ENCODE data around the gene ZFX. TPM values are rescaled to one million over a fixed set of nuclear protein-coding genes. Genes with fewer than 3 reads are reported as not detected.
A peak's percentile ranks its signal among the peaks of the same experiment; 100 is the strongest.

The ZFX gene
- total RNA-seq, 1 experiment from 2014 or later: 36.1 TPM

- intact Hi-C loops (cut with micrococcal nuclease; ENCODE audit: unreplicated experiment): loop anchor here (10.0 kb wide), 1 partner anchor 138 kb away; no protein-coding TSS in a partner anchor
- H3K4me3 Mint-ChIP-seq (ENCODE audit: unreplicated experiment): no peak overlapping the region
- ChIA-PET CTCF (interaction anchor here (0.6 kb wide), 1 partner anchor 203 kb away, joined by 4 read pairs; no protein-coding TSS in a partner anchor), POLR2A (no interaction called here)
- H3K36me3 ChIP-seq (ENCODE audit: control insufficient read depth, insufficient read depth, low read length): no peaks in the 10 kb centered on the region
- no peaks in the 10 kb centered on the region for H3K27me3 ChIP-seq (replicated peaks; ENCODE audit: control insufficient read depth, insufficient read depth, low read length)
- no peaks in the 10 kb centered on the region for H3K9me3 ChIP-seq
- H3K4me3 ChIP-seq (ENCODE audit: low read depth, low read length): no peak overlapping the region
- H3K27ac Mint-ChIP-seq (ENCODE audit: unreplicated experiment): no peak overlapping the region
- no peaks in the 10 kb centered on the region for H3K27me3 Mint-ChIP-seq (ENCODE audit: insufficient read depth, unreplicated experiment)
- TF ChIP-seq CTCF (IDR thresholded peaks at IDR 0.05; ENCODE audit: insufficient read depth in 1 of 2, low read depth in 1 of 2, low read length in 1 of 2, severe bottlenecking in 1 of 2, unreplicated experiment in 1 of 2): no peak
- no peaks in the 10 kb centered on the region for H3K4me1 ChIP-seq
- no TSS peak for BruUV-seq (replicated peaks)
- no peaks in the 10 kb centered on the region for H3K36me3 Mint-ChIP-seq (ENCODE audit: insufficient read depth, unreplicated experiment)
- DNase-seq: no peak
- peaks cover 6% of the 10 kb centered on the region for H3K4me1 Mint-ChIP-seq (ENCODE audit: low read depth, unreplicated experiment)
- H3K9me3 Mint-ChIP-seq (ENCODE audit: unreplicated experiment): no peaks in the 10 kb centered on the region
These were observed 107.5 kb downstream of the ZFX start for GRCh38 chrX:24257011-24257410.

DNA sequence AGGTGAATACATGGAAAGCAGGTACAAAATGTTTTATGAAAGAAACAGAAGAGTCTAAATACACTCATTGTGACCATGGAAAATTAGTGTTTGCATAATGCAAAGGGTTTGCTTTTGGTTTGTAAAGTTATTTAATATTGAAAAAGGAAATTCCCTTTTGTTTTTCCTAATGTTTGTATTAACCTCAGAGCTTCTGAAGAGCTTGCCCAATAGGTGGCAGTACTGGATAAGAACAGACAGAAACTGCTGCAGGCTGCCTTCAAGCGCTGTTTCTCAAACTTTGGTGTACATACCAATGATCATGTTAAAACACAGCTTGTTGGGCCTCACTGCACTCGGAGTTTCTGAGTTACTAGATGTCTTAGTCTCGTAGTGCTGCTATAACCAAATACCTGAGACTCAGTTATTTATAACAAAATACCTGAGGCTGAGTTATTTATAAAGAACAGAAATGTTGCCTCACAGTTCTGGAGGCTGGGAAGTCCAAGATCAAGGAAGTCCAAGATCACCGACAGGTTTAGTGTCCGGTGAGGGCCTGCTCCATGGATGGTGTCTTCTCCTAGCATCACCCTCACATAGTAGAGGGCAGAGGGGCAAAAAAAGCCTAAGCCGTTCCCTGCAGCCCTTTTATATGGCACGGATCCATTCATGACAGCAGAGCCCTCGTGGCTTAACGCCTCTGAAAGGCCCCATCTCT is 110.2 kb downstream of the ZFX start:
- peak; percentile 29 to 41 for DNase-seq
- peaks cover 6% of the 10 kb centered on the region for H3K4me1 Mint-ChIP-seq (ENCODE audit: low read depth, unreplicated experiment)
- ChIA-PET POLR2A (no interaction called here), CTCF (interaction anchor here (0.6 to 1.5 kb wide), 4 partner anchors 10 to 252 kb away, joined by 3 to 4 read pairs (median 3); no protein-coding TSS in a partner anchor)
- BruUV-seq (replicated peaks): no TSS peak
- H3K4me3 Mint-ChIP-seq (ENCODE audit: unreplicated experiment): no peak overlapping the region
- TF ChIP-seq CTCF (IDR thresholded peaks at IDR 0.05; ENCODE audit: insufficient read depth in 1 of 2, low read depth in 1 of 2, low read length in 1 of 2, severe bottlenecking in 1 of 2, unreplicated experiment in 1 of 2): peak; percentile 14 to 56
- no peaks in the 10 kb centered on the region for H3K27me3 Mint-ChIP-seq (ENCODE audit: insufficient read depth, unreplicated experiment)
- Histone ChIP-seq H3K4me1 (no peaks in the 10 kb centered on the region), H3K4me3 (ENCODE audit: low read depth, low read length) (no peak overlapping the region), H3K9me3 (no peaks in the 10 kb centered on the region), H3K27me3 (replicated peaks; ENCODE audit: control insufficient read depth, insufficient read depth, low read length) (no peaks in the 10 kb centered on the region), H3K36me3 (ENCODE audit: control insufficient read depth, insufficient read depth, low read length) (no peaks in the 10 kb centered on the region)
- no peaks in the 10 kb centered on the region for H3K36me3 Mint-ChIP-seq (ENCODE audit: insufficient read depth, unreplicated experiment)
- H3K27ac Mint-ChIP-seq (ENCODE audit: unreplicated experiment): no peak overlapping the region
- H3K9me3 Mint-ChIP-seq (ENCODE audit: unreplicated experiment): no peaks in the 10 kb centered on the region
- intact Hi-C loops (cut with micrococcal nuclease; ENCODE audit: unreplicated experiment): loop anchor here (1.0 to 10.0 kb wide), 3 partner anchors 47 to 239 kb away; no protein-coding TSS in a partner anchor

DNA sequence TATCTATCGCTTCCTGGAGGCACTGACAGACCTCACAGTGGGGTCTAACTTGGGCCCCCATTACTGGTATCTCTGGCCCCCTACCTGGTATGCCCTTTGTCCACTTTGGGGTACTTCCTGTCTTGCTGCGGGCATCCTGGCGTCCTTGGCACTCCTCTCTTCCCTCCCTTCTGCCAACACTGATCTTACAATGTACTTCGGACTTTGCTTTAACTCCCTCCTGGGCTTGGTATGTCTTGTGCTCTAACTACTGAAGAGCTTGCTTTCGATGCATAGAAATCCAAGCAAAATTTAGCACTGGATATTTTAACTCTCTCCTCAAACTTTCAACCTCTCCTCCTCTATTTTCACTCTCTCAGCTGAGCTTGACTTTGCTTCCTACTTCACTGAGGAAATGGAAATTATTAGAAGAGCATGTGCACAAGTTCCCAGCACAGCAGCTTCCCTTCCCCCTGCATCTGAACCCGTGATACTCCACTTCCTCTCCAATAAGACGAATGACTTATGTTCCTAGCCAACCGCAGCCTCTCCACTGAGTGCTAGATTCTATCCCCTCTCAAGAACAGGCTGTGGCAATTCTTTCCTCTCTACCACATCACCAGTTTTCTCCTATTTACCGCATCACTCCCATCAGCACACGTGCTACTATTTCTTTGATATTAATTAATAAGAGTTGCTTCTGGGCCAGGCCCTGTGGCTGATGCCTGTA is 111.5 kb downstream of the ZFX start:
- Mint-ChIP-seq H3K4me3 (ENCODE audit: unreplicated experiment) (no peak overlapping the region), H3K27ac (ENCODE audit: unreplicated experiment) (no peak overlapping the region), H3K9me3 (ENCODE audit: unreplicated experiment) (no peaks in the 10 kb centered on the region), H3K4me1 (ENCODE audit: low read depth, unreplicated experiment) (peaks cover 6% of the 10 kb centered on the region), H3K27me3 (ENCODE audit: insufficient read depth, unreplicated experiment) (no peaks in the 10 kb centered on the region), H3K36me3 (ENCODE audit: insufficient read depth, unreplicated experiment) (no peaks in the 10 kb centered on the region)
- intact Hi-C loops (cut with micrococcal nuclease; ENCODE audit: unreplicated experiment): no loop called here
- H3K27me3 ChIP-seq (replicated peaks; ENCODE audit: control insufficient read depth, insufficient read depth, low read length): no peaks in the 10 kb centered on the region
- no peaks in the 10 kb centered on the region for H3K4me1 ChIP-seq
- no TSS peak for BruUV-seq (replicated peaks)
- ChIA-PET POLR2A (no interaction called here), CTCF (interaction anchor here (0.5 kb wide), 1 partner anchor 323 kb away, joined by 3 read pairs; no protein-coding TSS in a partner anchor)
- H3K4me3 ChIP-seq (ENCODE audit: low read depth, low read length): no peak overlapping the region
- no peaks in the 10 kb centered on the region for H3K9me3 ChIP-seq
- no peak for DNase-seq
- H3K36me3 ChIP-seq (ENCODE audit: control insufficient read depth, insufficient read depth, low read length): no peaks in the 10 kb centered on the region
- TF ChIP-seq CTCF (IDR thresholded peaks at IDR 0.05; ENCODE audit: insufficient read depth in 1 of 2, low read depth in 1 of 2, low read length in 1 of 2, severe bottlenecking in 1 of 2, unreplicated experiment in 1 of 2): no peak
